GM23338 (cell line): Measurements from ENCODE around the gene AUH. TPM values are rescaled to one million over a fixed set of nuclear protein-coding genes. Genes with fewer than 3 reads are reported as not detected.
A peak's percentile ranks its signal among the peaks of the same experiment; 100 is the strongest.

ENCODE experiments used
- ATAC-seq: fragments of 200-7000 bp; cut with Tn5 transposase; 3 replicates; pipeline ENCODE4 v1.9.1; 2020
- DNase-seq: peaks from one replicate; pipeline ENCODE4 v3.0.0-alpha.2; 2015; ENCODE audit warnings: low spot score
- H2AFZ ChIP-seq: fragments of 200-600 bp; sonication (generic); 2 replicates; pipeline ENCODE4 v1.8.0; 2016; ENCODE audit warnings: antibody characterized with exemption, mild to moderate bottlenecking, moderate library complexity
- H3F3A ChIP-seq: fragments of 200-600 bp; sonication (generic); replicated peaks from 2 replicates; pipeline ENCODE4 v1.8.0; 2017; ENCODE audit warnings: antibody characterized with exemption, mixed run types, low read depth
- H3K27ac ChIP-seq: fragments of 200-600 bp; sonication (generic); 2 replicates; pipeline ENCODE4 v1.6.1; 2016; ENCODE audit warnings: low read depth
- H3K27me3 ChIP-seq: fragments of 200-600 bp; sonication (generic); 2 replicates; pipeline ENCODE4 v1.8.0; 2016; ENCODE audit warnings: mild to moderate bottlenecking, mixed run types, moderate library complexity; ENCODE audit not compliant: insufficient read depth
- H3K36me3 ChIP-seq: fragments of 200-600 bp; sonication (generic); 2 replicates; pipeline ENCODE4 v1.8.0; 2016; ENCODE audit warnings: mild to moderate bottlenecking; ENCODE audit not compliant: insufficient read depth
- H3K4me1 ChIP-seq: fragments of 200-600 bp; sonication (generic); 2 replicates; pipeline ENCODE4 v1.8.0; 2016; ENCODE audit warnings: mild to moderate bottlenecking, moderate library complexity; ENCODE audit not compliant: insufficient read depth
- H3K4me2 ChIP-seq: fragments of 200-600 bp; sonication (generic); 2 replicates; pipeline ENCODE4 v1.7.1; 2017; ENCODE audit warnings: mixed run types
- H3K4me3 ChIP-seq: fragments of 200-600 bp; sonication (generic); 2 replicates; pipeline ENCODE4 v1.6.1; 2016; ENCODE audit warnings: mixed run types
- H3K79me2 ChIP-seq: fragments of 200-600 bp; sonication (generic); replicated peaks from 2 replicates; pipeline ENCODE4 v1.8.0; 2017; ENCODE audit warnings: mild to moderate bottlenecking; ENCODE audit not compliant: insufficient read depth
- H3K9me2 ChIP-seq: fragments of 200-600 bp; sonication (generic); 2 replicates; pipeline ENCODE4 v1.8.0; 2017; ENCODE audit not compliant: insufficient read depth
- H4K20me1 ChIP-seq: fragments of 200-600 bp; sonication (generic); replicated peaks from 2 replicates; pipeline ENCODE4 v1.8.0; 2017; ENCODE audit warnings: mild to moderate bottlenecking; ENCODE audit not compliant: insufficient read depth
- H3K27ac Mint-ChIP-seq: 2 replicates; pipeline ENCODE4 v1.8.0; 2020; ENCODE audit warnings: inconsistent platforms, mild to moderate bottlenecking, moderate library complexity, mixed read lengths
- H3K27me3 Mint-ChIP-seq: 3 replicates; pipeline ENCODE4 v1.8.0; 2022; ENCODE audit warnings: low read depth, mild to moderate bottlenecking, moderate library complexity, mixed read lengths, inconsistent platforms; ENCODE audit not compliant: insufficient read depth, poor library complexity
- H3K36me3 Mint-ChIP-seq: 3 replicates; pipeline ENCODE4 v1.8.0; 2021; ENCODE audit warnings: low read depth, mild to moderate bottlenecking, inconsistent platforms, moderate library complexity, mixed read lengths
- H3K4me1 Mint-ChIP-seq: 3 replicates; pipeline ENCODE4 v1.8.0; 2020; ENCODE audit warnings: mild to moderate bottlenecking, inconsistent platforms, mixed read lengths
- H3K4me3 Mint-ChIP-seq: 3 replicates; pipeline ENCODE4 v1.8.0; 2021; ENCODE audit warnings: moderate library complexity, mild to moderate bottlenecking, inconsistent platforms, mixed read lengths
- H3K9me3 Mint-ChIP-seq: 3 replicates; pipeline ENCODE4 v1.8.0; 2020; ENCODE audit warnings: moderate library complexity, mild to moderate bottlenecking, inconsistent platforms, mixed read lengths
- CREB1 ChIP-seq: fragments of 250-450 bp; sonication (Bioruptor Pico); IDR thresholded peaks from 2 replicates; pipeline ENCODE4 v1.5.0; 2020; ENCODE audit warnings: low read depth, mild to moderate bottlenecking, moderate library complexity
- JUNB ChIP-seq: IDR thresholded peaks from one replicate; pipeline ENCODE4 v1.6.1; 2016; ENCODE audit warnings: antibody characterized with exemption; ENCODE audit not compliant: unreplicated experiment
- POLR2AphosphoS5 ChIP-seq: IDR thresholded peaks from 2 replicates; pipeline ENCODE4 v1.6.1; 2016; ENCODE audit warnings: antibody characterized with exemption, low read depth
- STAT1 ChIP-seq: IDR thresholded peaks from one replicate; pipeline ENCODE4 v1.6.1; 2016; ENCODE audit warnings: antibody characterized with exemption; ENCODE audit not compliant: unreplicated experiment
- ZNF114 ChIP-seq: fragments of 250-450 bp; sonication (Bioruptor Pico); IDR thresholded peaks from 2 replicates; pipeline ENCODE4 v1.5.0; 2020; ENCODE audit warnings: mild to moderate bottlenecking, moderate library complexity
- ZNF331 ChIP-seq: fragments of 250-450 bp; sonication (Bioruptor Pico); IDR thresholded peaks from 2 replicates; pipeline ENCODE4 v1.5.0; 2020; ENCODE audit warnings: low read depth, mild to moderate bottlenecking, moderate library complexity
- polyA plus RNA-seq: library from polyadenylated mRNA; unstranded; fragments of >200 nt; fragmentation: Nextera tagmentation; extraction: Ambion mirVana; gene quantifications from 2 replicates; pipeline ENCODE4 v1.2.1, GENCODE V29; 2016
- total RNA-seq: library from RNA; depleted of rRNA; stranded (reverse); fragments of >200 nt; shearing (Covaris generic); gene quantifications from 2 replicates; pipeline ENCODE4 v1.2.3, GENCODE V29; 2014
- TF ChIP-seq, protein P1 (sequence below), 2 experiments: fragments of 200-600 bp in 1 of 2; sonication (generic) in 1 of 2; conservative IDR thresholded peaks; 2 replicates each; pipeline versions ENCODE4 v1.5.1 to v1.6.1; 2016 to 2017; ENCODE audit warnings: antibody characterized with exemption in 2 of 2, low read depth in 2 of 2, mild to moderate bottlenecking in 2 of 2, moderate library complexity in 1 of 2
- TF ChIP-seq, protein P2 (sequence below): IDR thresholded peaks from one replicate; pipeline ENCODE4 v1.6.1; 2018; ENCODE audit warnings: antibody characterized with exemption; ENCODE audit not compliant: unreplicated experiment

Gene AUH
- total and polyA plus RNA-seq, 2 experiments from 2014 or later: 28.8 to 34.2 TPM

DNA sequence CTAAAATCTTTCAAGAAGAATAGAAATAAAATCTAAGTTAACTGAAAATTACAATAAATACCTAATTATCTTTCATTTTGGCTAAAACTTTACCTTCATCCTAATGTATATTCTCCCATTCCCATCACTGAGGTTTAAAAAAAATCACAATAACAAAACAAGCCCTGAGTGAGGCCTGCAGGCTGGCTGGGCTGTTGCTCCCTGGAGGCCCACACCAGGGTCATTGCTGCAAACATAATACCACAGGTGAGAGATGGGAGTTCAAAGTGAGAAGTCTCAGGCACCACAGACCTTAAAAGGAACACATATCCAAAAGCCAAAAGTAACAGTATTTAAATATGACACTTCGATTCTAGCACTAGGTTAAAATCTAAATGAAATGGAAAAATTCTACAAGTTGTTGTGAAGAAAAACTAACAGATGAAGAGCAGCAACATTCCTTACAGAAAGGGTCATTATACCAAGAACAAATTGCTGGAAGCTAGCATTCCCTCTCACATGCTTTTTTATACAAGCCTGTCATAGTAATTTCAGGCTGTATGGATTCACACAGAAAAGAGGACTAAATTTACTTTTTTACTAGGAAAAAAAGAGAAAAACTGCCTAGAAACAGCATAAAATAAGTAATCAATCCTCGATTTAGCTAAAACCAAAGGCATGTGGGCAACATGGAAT, 57.8 kb downstream of the AUH start:
- ATAC-seq (peak; percentile 89), DNase-seq (peak; percentile 26)
- Histone ChIP-seq H3K27me3 (no peaks in the 10 kb centered on the region), H3K9me2 (0 out of 2 replicates have a peak, but pooled peaks cover 5% of the 10 kb centered on the region), H3K4me2 (no peak overlapping the region), H3K79me2 (peaks cover 28% of the 10 kb centered on the region), H3K4me3 (no peak overlapping the region), H2AFZ (no peak overlapping the region), H3F3A (no peaks in the 10 kb centered on the region), H3K4me1 (no peaks in the 10 kb centered on the region), H4K20me1 (0 out of 2 replicates have a peak, but pooled peaks cover 10% of the 10 kb centered on the region), H3K27ac (peak overlapping the region; percentile 4; the same call in 1 of the 2 replicates), H3K36me3 (no peaks in the 10 kb centered on the region)
- Mint-ChIP-seq H3K4me3 (no peak overlapping the region), H3K4me1 (peaks cover 5% of the 10 kb centered on the region), H3K27ac (peak overlapping the region; percentile 15; the same call in 1 of the 2 replicates), H3K36me3 (no peaks in the 10 kb centered on the region), H3K9me3 (no peaks in the 10 kb centered on the region), H3K27me3 (peaks cover 2% of the 10 kb centered on the region)
- TF ChIP-seq ZNF331 (CRISPR knock-in tag) (no peak), JUNB (no peak), ZNF114 (CRISPR knock-in tag) (no peak), STAT1 (no peak), POLR2AphosphoS5 (no peak), CREB1 (no peak)
- TF ChIP-seq, protein P1, sequence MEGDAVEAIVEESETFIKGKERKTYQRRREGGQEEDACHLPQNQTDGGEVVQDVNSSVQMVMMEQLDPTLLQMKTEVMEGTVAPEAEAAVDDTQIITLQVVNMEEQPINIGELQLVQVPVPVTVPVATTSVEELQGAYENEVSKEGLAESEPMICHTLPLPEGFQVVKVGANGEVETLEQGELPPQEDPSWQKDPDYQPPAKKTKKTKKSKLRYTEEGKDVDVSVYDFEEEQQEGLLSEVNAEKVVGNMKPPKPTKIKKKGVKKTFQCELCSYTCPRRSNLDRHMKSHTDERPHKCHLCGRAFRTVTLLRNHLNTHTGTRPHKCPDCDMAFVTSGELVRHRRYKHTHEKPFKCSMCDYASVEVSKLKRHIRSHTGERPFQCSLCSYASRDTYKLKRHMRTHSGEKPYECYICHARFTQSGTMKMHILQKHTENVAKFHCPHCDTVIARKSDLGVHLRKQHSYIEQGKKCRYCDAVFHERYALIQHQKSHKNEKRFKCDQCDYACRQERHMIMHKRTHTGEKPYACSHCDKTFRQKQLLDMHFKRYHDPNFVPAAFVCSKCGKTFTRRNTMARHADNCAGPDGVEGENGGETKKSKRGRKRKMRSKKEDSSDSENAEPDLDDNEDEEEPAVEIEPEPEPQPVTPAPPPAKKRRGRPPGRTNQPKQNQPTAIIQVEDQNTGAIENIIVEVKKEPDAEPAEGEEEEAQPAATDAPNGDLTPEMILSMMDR (conservative IDR thresholded peaks at IDR 0.05; ENCODE audit: low read depth in 2 of 2): no peak
- TF ChIP-seq, protein P2, sequence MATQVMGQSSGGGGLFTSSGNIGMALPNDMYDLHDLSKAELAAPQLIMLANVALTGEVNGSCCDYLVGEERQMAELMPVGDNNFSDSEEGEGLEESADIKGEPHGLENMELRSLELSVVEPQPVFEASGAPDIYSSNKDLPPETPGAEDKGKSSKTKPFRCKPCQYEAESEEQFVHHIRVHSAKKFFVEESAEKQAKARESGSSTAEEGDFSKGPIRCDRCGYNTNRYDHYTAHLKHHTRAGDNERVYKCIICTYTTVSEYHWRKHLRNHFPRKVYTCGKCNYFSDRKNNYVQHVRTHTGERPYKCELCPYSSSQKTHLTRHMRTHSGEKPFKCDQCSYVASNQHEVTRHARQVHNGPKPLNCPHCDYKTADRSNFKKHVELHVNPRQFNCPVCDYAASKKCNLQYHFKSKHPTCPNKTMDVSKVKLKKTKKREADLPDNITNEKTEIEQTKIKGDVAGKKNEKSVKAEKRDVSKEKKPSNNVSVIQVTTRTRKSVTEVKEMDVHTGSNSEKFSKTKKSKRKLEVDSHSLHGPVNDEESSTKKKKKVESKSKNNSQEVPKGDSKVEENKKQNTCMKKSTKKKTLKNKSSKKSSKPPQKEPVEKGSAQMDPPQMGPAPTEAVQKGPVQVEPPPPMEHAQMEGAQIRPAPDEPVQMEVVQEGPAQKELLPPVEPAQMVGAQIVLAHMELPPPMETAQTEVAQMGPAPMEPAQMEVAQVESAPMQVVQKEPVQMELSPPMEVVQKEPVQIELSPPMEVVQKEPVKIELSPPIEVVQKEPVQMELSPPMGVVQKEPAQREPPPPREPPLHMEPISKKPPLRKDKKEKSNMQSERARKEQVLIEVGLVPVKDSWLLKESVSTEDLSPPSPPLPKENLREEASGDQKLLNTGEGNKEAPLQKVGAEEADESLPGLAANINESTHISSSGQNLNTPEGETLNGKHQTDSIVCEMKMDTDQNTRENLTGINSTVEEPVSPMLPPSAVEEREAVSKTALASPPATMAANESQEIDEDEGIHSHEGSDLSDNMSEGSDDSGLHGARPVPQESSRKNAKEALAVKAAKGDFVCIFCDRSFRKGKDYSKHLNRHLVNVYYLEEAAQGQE: no peak

DNA sequence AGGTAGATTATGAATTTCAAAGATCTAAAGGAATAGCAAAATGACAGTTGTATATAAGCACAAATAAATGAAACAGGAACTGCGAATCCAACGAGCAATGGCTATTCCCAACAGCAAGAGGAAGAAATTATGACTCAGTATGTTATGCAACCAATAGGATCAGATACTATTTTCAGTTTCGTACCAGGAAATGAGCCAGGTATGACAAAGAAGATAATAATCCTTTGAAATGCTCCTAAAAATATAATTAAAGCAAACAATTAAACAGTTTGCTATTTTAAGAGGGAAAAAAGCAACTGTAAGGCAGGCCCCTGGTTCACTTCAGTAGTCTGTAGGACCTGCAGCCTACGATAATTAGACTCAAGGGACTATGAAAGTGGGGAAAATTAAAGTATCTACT, 58.9 kb downstream of the AUH start:
- Histone ChIP-seq H3K4me3 (no peak overlapping the region), H3K79me2 (peaks cover 28% of the 10 kb centered on the region), H3K36me3 (no peaks in the 10 kb centered on the region), H3K27ac (no peak overlapping the region), H2AFZ (no peak overlapping the region), H3F3A (no peaks in the 10 kb centered on the region), H3K4me1 (no peaks in the 10 kb centered on the region), H3K9me2 (0 out of 2 replicates have a peak, but pooled peaks cover 5% of the 10 kb centered on the region), H3K27me3 (no peaks in the 10 kb centered on the region), H4K20me1 (0 out of 2 replicates have a peak, but pooled peaks cover 10% of the 10 kb centered on the region), H3K4me2 (no peak overlapping the region)
- no peaks in the 10 kb centered on the region for H3K36me3 Mint-ChIP-seq
- peaks cover 5% of the 10 kb centered on the region for H3K4me1 Mint-ChIP-seq
- no peak overlapping the region for H3K4me3 Mint-ChIP-seq
- ATAC-seq: no peak
- H3K27me3 Mint-ChIP-seq: peaks cover 2% of the 10 kb centered on the region
- DNase-seq: no peak
- no peaks in the 10 kb centered on the region for H3K9me3 Mint-ChIP-seq
- H3K27ac Mint-ChIP-seq: no peak overlapping the region
- TF ChIP-seq, protein P2: no peak
- TF ChIP-seq POLR2AphosphoS5 (no peak), JUNB (no peak), ZNF114 (CRISPR knock-in tag) (no peak)
